Left lung (tissue), 10 donors: ENCODE results near the gene PTBP3. TPM values are rescaled to one million over a fixed set of nuclear protein-coding genes. Genes with fewer than 3 reads are reported as not detected.
"Not testable (repeated sequence)": the region's sequence is repeated elsewhere in the genome, so short reads cannot be mapped to it uniquely, and the experiment has no call there.

ENCODE experiments used
- ATAC-seq: fragments of 200-7000 bp; cut with Tn5 transposase; one replicate; pipeline ENCODE4 v1.9.1; 2020; ENCODE audit warnings: moderate library complexity
- DNase-seq, 4 donors: peaks; one replicate each; pipeline ENCODE4 v3.0.0-alpha.2; 2013 to 2020
- H3K27ac ChIP-seq, 2 donors: fragments of 200-600 bp; sonication (generic) in 1 of 2; one replicate each; pipeline versions ENCODE4 v1.5.0 to v1.8.0; 2020 to 2021
- H3K27me3 ChIP-seq, 2 donors: fragments of 200-600 bp; sonication (generic) in 1 of 2; one replicate each; pipeline versions ENCODE4 v1.5.0 to v1.8.0; 2020 to 2021
- H3K36me3 ChIP-seq, 2 donors: fragments of 200-600 bp; sonication (generic) in 1 of 2; one replicate each; pipeline versions ENCODE4 v1.5.0 to v1.8.0; 2020 to 2021
- H3K4me1 ChIP-seq, 2 donors: fragments of 200-600 bp; one replicate each; pipeline ENCODE4 v1.8.0; 2021
- H3K4me3 ChIP-seq, 2 donors: fragments of 200-600 bp; sonication (generic) in 1 of 2; one replicate each; pipeline versions ENCODE4 v1.5.0 to v1.8.0; 2020 to 2021; ENCODE audit warnings: mild to moderate bottlenecking in 1 of 2
- H3K9me3 ChIP-seq, 2 donors: fragments of 200-600 bp; sonication (generic) in 1 of 2; one replicate each; pipeline versions ENCODE4 v1.5.0 to v1.8.0; 2020 to 2021
- CTCF ChIP-seq, 2 donors: fragments of 200-600 bp; sonication (generic) in 1 of 2; IDR thresholded peaks; one replicate each; pipeline versions ENCODE4 v1.5.0 to v1.8.0; 2021; ENCODE audit warnings: antibody characterized with exemption in 2 of 2
- intact Hi-C, 2 donors: fragments of 100-400 bp; cut with DNase I; formaldehyde crosslinking; loops; one replicate each; pipeline versions ENCODE4 v1.11.2 to v1.14.2; 2022
- polyA plus RNA-seq, 6 donors: library from polyadenylated mRNA; unstranded; fragments of 120-200 nt; gene quantifications; one replicate each; pipeline ENCODE4 v1.2.1, GENCODE V29; 2013; ENCODE audit not compliant: insufficient read length in 6 of 6
- total RNA-seq, 2 donors: library from RNA; stranded (reverse); fragmentation: NEBNext Ultra II Directional; extraction: Animal tissue kit (Norgen Biotek cat#: 25700); gene quantifications; one replicate each; pipeline ENCODE4 v1.2.1, GENCODE V29; 2021
- donor health status: DM: no; HTN: yes; CAD: no.
- donor health status: DM: no; HTN: no; CAD: no.

Gene PTBP3
- total and polyA plus RNA-seq, 8 donors: 38.9 to 97.0 (median 45.1) TPM

GRCh38 chr9:112268413-112268812 is 65.0 kb downstream of the PTBP3 start:
- TF ChIP-seq CTCF (IDR thresholded peaks at IDR 0.05): no peak
- Histone ChIP-seq H3K4me1 (no peaks in the 10 kb centered on the region), H3K4me3 (no peak overlapping the region), H3K27me3 (no peaks in the 10 kb centered on the region), H3K36me3 (peaks cover 0 to 26% of the 10 kb centered on the region in 2 donors), H3K27ac (no peak overlapping the region), H3K9me3 (no peaks in the 10 kb centered on the region)
- DNase-seq: no peak
- intact Hi-C loops: no loop called here
- ATAC-seq: no peak

DNA sequence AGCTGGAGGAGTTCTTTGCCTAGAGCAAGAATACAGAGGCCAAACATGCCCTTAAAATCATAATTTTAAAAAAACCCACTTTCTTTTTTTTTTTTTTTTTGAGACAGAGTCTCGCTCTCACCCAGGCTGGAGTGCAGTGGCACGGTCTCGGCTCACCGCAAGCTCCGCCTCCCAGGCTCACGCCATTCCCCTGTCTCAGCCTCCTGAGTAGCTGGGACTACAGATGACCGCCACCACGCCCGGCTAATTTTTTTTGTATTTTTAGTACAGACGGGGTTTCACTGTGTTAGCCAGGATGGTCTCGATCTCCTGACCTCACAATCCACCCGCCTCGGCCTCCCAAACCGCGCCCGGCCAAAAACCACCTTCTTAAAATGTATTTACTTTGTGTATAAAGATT is 66.3 kb downstream of the PTBP3 start:
- DNase-seq, H3K9me3 ChIP-seq, intact Hi-C loops: not testable (repeated sequence)

GRCh38 chr9:112265391-112265790 is 68.0 kb downstream of the PTBP3 start:
- H3K36me3 ChIP-seq: peaks cover 0 to 33% of the 10 kb centered on the region in 2 donors
- ATAC-seq (no peak), DNase-seq (no peak)
- H3K4me3 ChIP-seq: no peak overlapping the region
- no peaks in the 10 kb centered on the region for H3K9me3 ChIP-seq
- H3K27me3 ChIP-seq: no peaks in the 10 kb centered on the region
- H3K4me1 ChIP-seq: no peaks in the 10 kb centered on the region
- H3K27ac ChIP-seq: no peak overlapping the region
- intact Hi-C loops: no loop called here
- TF ChIP-seq CTCF (IDR thresholded peaks at IDR 0.05): no peak

More for the DNA sequence above, 66.3 kb downstream of the PTBP3 start:
- not testable (repeated sequence) for H3K27ac ChIP-seq, ATAC-seq, H3K4me3 ChIP-seq, H3K4me1 ChIP-seq, H3K27me3 ChIP-seq
- peaks cover 0 to 26% of the 10 kb centered on the region in 2 donors for H3K36me3 ChIP-seq

DNA sequence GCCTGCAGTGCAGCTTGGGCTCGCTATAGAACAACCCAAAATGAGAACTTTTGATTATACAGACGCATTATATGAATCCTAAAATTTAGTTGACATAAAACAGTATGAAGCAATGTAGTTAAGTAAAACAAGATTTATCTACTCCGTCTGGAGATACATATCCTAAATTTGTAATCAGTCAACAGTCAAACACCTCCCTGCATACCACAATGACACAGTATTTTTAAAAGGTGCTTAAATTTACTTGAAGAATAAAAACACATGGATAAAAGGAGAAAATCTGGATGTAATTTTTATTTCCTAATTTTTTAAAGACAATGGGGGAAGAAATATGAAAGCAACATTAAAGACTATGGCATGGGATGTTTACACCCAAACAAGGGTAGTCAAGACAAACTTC is 70.8 kb downstream of the PTBP3 start:
- DNase-seq (no peak), ATAC-seq (no peak)
- Histone ChIP-seq H3K9me3 (no peaks in the 10 kb centered on the region), H3K4me1 (no peaks in the 10 kb centered on the region), H3K4me3 (no peak overlapping the region), H3K27me3 (no peaks in the 10 kb centered on the region), H3K27ac (no peak overlapping the region), H3K36me3 (peaks cover 0 to 31% of the 10 kb centered on the region in 2 donors)
- intact Hi-C loops: no loop called here
- TF ChIP-seq CTCF (IDR thresholded peaks at IDR 0.05): no peak

DNA sequence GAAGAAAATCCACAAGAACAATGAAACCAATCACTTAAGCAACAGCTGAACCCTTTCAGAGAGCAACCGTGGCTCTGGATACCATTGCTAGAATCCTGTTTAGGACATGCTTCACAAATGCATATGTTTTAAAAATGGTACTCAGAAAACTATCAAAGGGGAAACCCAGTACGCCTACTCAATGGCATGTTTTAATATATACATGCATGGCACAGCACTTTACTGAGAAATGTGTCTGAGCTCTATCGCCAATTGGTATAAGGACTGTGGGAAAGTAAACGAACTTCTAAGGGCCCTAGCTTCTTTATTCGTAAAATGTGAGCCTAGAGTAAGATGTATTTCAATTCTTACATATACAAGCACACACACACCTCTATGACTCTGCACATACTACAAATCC is 72.3 kb downstream of the PTBP3 start:
- Histone ChIP-seq H3K27me3 (no peaks in the 10 kb centered on the region), H3K4me1 (no peaks in the 10 kb centered on the region), H3K36me3 (peaks cover 0 to 17% of the 10 kb centered on the region in 2 donors), H3K27ac (no peak overlapping the region), H3K9me3 (no peaks in the 10 kb centered on the region), H3K4me3 (no peak overlapping the region)
- intact Hi-C loops: no loop called here
- DNase-seq (no peak), ATAC-seq (no peak)
- TF ChIP-seq CTCF (IDR thresholded peaks at IDR 0.05): no peak

DNA sequence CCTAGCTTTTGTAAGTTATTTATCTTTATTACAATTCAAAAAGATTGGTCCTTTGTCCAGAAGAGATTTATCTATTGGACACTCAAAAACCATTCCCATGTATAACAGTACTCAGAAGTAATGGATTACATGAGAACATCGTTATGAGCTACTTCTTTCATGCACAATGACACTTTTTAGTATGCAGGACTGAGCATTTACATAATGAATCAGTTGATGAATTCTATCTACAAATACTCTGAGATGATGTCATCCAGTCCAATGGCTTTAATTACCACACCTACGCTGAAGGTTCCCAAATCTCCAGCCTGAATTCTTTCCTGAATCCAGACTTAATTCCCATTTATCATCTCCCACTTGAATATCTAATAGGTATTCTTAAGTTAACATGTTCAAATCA is 75.3 kb downstream of the PTBP3 start:
- no peak for DNase-seq
- intact Hi-C loops: no loop called here
- no peak overlapping the region for H3K27ac ChIP-seq
- no peak for ATAC-seq
- H3K36me3 ChIP-seq: peaks cover 0 to 16% of the 10 kb centered on the region in 2 donors
- H3K9me3 ChIP-seq: no peaks in the 10 kb centered on the region
- no peak for TF ChIP-seq CTCF (IDR thresholded peaks at IDR 0.05)
- no peak overlapping the region for H3K4me3 ChIP-seq
- H3K4me1 ChIP-seq: no peaks in the 10 kb centered on the region
- no peaks in the 10 kb centered on the region for H3K27me3 ChIP-seq
